HG02610 (cell line): ENCODE measurements around the gene TWIST2.

Experiments
- ATAC-seq: cut with Tn5 transposase; IDR thresholded peaks from one replicate; pipeline ENCODE4 v1.9.1; 2021; ENCODE audit warnings: mild to moderate bottlenecking, moderate library complexity; ENCODE audit not compliant: unreplicated experiment

Gene TWIST2

DNA sequence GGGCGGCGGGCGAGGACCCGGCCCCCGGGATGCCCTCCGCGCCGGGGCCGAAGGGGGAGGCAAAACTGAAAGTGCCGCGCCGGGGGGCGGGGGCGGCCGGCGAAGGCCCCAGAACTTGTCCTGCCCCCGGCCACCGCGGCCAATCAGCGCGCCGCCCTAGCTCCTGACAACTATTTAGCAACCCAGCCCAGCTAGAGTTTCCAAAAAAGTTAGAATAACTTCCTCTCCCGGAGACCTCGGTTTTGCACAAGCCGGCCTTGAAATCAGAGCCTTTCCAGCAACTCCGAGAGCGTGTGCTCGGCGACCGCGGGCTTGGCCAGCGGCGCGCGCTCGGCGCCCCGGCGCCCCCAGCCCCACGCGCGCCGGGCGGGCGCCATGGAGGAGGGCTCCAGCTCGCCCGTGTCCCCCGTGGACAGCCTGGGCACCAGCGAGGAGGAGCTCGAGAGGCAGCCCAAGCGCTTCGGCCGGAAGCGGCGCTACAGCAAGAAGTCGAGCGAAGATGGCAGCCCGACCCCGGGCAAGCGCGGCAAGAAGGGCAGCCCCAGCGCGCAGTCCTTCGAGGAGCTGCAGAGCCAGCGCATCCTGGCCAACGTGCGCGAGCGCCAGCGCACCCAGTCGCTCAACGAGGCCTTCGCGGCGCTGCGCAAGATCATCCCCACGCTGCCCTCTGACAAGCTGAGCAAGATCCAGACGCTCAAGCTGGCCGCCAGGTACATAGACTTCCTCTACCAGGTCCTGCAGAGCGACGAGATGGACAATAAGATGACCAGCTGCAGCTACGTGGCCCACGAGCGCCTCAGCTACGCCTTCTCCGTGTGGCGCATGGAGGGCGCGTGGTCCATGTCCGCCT is at the start of gene TWIST2:
TSS of gene TWIST2 (plus strand) at position 245 of the 850 bp plus-strand sequence. CDS start at position 376, 131 bp downstream.
- no peak for ATAC-seq

DNA sequence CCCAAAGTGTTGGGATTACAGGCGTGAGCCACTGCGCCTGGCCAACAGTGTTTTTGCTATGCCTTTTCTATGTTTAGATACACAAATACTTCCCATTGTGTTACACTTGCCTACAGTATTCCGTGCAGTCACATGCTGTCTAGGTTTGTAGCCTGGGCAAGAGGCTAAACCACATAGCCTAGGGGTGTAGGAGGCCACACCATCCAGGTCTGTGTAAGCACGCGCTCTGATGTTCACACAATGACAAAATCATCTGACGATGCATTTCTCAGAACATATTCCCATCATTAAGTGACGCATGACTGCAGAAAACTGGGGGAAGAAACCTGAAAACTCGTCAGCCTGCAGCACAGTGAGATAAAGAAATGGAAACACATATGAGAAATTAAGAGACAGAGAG is 46.1 kb upstream of the TWIST2 start:
- no peak for ATAC-seq

DNA sequence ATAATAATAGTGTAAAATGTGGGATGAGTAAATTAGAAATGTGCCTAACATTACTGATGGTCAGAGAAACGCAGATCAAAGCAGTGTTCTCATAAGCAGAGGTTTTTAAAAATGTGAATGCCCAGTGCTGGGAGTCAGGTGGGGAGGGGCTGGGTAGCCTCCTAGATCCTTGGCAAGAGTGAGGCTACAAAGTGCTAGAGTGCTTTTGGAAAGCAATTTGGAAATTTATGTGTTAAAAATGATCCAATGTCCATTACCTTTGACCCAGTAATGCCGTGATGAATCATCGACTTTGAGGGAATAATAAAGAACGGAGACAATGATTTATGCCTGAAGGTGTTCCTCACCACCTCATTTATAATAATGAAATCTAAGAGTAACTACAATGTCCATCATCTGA is 44.9 kb upstream of the TWIST2 start:
- ATAC-seq: no peak

DNA sequence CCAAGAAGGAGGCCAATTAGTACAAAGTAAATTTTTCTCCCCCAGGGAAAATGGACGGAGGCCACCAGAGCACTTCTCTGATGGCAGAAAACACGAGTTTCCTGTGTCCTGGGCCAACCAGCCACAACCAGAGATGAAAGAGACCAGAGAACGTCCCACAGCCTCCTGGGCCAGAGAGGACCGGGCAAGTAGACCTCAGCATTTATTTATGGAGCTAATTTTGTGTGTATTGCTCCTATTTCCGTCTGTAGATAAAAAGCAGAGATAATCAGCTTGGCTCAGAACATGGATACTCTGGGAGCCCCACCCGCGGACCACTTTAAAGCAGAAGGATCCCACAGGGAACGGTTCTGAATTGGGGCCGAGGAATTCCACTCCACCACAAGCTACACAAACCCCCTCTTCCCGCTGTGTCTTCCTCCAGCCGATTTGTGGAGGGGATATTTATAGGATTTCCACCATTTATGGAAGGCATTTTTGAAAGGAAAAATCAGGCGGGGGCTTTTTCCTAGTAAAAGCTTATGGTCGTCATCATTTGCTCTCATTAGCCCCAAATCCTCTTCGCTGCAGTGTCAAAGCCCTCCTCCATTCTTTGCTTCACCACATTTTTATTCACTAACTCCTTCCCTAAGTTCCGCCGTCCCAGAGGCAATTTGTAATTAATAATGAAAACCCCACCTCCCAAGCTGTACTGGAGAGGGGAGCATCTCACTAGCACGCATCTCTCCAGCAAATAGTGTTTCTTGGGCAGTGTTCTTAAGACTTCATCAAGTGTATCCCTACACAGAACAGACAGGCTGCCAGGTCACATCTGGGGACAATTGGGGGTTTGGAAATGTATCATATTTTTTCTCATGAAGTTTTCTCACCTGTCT is 43.7 kb upstream of the TWIST2 start:
- ATAC-seq: no peak

DNA sequence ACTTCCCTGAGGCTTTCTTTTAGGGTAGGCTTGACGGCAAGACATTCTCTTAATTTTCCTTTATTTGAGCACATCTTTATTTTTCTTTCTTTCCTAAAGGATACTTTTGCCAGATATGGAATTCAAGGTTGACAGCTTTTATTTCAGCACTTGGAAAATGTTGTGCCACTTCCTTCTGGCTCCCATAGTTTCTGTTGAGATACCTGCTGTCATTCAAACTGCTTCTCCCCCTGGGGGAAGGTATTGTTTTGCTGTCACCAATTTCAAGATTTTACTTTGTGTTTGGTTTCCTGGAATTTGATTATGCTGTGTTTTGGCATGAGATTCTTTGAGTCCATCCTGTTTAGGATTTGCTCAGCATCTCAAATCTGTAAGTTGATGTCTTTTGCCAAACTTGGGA is 39.1 kb upstream of the TWIST2 start:
- no peak for ATAC-seq

DNA sequence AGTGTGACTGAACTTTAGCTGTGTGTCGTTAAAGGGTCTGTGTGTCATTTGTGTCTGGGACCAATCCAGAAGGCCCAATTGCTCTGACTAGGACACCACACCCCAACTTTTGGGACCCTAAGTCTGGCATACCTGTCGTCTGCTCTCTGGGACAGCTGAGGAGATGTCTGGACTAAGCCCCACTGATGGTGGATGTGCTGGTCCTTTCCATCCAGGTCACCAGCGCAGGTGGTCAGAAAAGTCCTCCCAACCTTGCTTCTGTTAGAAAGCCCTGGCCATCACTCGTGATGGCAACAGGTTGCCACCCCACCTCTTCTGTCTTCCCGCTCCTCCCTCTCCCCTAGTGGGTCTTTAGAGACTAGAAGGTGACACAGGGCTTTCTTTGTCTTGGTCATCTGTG is 37.6 kb upstream of the TWIST2 start:
- no peak for ATAC-seq

DNA sequence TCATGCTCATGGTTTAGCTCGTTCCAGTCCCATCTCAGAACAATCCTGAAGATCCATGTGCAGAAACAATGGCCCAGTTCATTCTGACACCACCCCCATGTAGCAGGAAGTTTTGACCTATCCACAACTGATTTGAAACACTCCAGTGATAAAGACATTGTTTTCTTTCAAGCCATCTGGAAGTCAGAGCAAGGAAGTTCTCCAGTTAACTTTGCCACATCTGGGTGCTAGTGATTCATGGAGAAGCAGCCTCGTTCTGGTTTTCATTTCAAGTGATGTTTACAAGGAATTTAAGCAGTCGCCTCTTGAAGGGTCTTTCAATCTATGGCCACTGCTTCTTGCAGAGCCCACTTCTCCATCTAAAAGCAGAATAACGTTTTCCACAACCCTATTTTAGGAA is 36.6 kb upstream of the TWIST2 start:
- ATAC-seq: no peak

DNA sequence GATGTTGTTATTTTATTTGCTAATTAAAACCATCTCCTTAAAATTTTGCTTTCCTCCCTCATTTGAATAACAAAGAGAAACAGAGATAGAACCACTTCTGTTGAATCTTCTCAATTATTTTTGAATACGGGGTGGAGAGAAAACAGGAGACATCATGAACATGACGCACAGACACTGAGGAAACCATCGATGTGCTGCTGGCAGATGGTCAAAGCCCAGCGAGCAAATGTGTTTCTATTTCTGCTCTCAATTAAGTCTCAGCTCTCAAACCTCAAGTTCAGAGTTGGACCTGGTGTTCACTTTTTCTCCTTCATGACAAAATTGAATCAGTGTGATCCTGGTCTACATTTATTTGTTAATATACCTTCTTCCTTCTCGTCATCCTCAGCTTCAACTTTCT is 36.1 kb upstream of the TWIST2 start:
- no peak for ATAC-seq

DNA sequence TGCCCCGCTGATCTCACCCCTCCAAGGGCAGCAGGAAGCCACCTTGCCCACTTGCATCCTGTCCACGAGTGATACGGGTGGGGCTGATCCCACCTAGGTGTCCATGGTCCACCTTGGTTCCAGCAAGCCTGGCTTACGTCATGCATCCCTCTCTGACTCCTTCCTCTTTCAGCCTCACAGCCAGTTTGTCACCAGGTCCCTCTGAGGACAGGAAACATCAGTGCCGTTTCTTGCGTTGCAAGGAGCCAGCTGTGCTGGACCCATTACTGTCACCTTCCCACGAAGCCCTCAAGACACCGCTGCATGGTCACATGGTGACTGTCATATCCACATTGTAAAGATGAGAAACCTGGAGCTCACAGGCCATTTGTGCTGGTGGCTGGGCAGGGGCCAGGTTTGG is 34.8 kb upstream of the TWIST2 start:
- ATAC-seq: no peak

DNA sequence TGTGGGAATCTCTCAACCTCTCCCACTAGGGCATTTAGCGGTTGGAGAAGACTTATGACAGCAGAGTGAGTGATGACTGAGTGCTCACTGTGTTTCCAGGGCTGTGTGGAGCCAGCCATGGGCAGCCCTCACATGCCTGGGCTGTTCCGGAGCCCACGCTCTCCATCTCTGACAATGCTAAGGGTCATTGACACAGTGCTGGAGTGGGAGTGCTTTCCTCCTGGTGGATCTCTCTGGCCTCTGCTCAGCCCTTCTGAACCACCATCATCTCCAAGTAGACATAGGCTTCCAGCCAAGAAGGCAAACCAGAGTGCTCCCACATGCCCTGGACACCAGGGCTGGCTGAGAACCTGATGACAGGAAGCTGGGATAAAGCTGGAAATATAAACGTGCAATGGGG is 33.1 kb upstream of the TWIST2 start:
- no peak for ATAC-seq

DNA sequence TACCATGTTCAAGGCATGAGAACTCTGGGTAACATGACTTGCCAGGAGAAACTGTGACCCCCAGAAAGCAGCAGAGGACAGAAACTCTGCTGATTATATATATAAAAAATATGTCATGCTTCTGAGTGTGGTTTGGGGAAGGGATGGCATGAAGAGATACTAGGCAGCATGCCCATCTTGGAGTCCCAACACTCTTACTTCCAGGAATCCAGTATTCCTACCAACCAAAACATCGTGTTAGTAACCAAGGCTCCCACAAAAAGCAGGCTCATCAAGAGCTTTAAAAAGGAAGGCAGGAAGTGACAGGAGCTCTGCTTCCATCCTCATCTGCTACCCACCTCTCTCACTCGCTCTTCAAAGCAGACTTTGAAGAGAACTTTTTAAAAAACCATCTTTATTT is 31.6 kb upstream of the TWIST2 start:
- no peak for ATAC-seq

DNA sequence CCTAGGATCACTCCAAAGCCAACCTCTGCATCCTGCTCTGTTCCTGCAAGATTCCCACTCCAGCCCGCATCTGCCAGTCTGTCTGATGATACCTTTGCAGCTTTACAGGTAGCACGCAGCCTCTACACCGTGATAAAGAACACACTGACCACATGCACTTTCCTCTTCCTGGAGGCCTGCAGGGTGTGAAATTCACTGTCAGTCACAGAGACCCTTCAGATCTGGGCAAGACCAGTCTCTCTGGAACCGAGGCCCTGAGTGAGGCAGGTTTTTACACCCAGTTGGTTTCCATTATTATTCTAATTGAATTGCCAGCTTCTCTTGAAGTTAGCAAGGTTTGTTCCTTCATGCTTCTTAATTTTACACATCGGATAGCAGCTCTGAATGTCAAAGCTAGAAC is 30.5 kb upstream of the TWIST2 start:
- ATAC-seq: no peak

DNA sequence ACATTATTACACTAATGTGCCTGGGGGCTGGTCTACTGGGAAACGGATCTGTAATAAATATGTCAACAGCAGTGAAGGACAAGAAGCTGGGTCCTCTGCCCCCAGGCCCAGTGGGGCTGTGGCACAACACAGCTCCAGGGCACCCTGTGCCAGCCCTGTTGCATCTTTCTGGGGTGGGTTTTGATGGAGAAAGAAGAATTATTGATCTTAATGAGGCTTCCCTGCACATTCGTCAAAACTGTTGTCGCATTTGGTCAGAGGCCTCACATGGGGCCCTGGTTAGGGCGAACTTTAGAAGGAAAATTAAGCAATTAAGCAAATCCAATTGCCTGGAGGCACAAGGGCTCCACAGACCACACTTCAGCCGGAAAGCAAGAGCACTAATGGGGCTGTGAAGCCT is 30.0 kb upstream of the TWIST2 start:
- no peak for ATAC-seq

DNA sequence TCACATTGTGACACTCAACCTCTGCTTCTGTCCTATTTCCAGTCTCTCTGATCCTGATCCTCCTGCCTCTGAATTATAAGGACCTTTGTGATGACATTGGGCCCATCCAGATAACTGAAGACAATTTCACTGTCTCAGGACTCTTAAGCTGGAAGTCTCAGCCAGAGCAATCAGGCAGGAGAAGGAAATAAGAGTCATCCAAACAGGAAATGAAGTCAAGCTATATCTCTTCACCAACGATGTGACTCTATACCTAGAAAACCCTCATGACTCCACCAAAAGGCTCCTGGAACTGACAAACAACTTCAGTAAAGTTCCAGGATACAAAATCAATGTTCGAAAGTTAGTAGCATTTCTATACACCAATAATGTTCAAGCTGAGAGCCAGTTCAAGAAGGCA is 29.3 kb upstream of the TWIST2 start:
- ATAC-seq: no peak

DNA sequence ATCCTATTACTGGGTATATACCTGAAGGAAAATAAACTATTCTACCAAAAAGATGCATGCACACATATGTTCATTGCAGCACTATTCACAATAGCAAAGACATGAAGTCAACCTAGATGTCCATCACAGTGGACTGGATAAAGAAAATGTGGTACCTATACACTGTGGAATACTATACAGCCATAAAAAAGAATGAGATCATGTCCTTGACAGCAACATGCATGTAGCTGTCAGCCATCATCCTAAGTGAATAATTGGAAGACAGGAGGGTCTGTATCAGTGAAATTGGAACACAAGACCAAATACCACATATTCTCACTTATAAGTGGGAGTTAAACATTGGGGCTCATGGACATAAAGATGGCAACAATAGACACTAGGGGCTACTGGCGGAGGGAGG is 27.7 kb upstream of the TWIST2 start:
- ATAC-seq: no peak

DNA sequence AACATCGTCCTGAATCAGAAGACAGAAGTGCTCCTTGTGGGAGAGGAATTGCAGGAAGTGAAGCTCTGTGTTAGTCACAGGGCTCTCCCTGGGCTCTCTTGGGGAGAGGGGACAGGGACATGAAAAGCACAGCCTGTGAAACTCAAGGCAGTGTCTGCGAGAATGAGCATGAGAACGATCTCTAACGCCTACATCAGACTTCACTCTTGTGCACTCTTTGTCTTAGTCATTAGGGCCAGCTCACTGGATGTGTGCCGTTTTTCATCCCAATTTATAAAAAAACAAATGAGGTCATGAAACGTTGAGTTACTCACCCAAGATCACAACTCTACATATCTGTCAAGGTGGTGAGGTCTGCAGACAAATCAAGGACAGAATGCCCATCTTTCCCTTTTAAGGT is 27.0 kb upstream of the TWIST2 start:
- no peak for ATAC-seq

DNA sequence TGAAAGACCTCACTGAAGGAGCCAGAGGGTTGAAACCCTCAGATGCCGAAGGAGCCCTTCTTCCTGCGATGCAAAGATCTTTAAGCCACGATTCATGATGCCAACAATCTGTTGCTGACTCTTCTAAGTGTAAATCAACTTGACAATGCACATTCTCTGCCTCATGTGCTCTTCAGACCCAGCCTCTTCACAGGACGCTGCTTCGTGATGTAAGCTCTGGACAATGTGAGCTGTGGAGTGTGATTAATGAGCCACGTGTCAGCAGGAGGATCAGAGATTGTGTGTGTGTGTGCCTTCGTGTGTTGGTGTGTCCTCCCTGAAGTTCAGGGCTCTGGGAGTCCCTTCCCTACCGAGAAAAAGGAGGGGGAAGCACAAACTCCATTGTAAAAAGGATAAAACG is 26.5 kb upstream of the TWIST2 start:
- no peak for ATAC-seq

DNA sequence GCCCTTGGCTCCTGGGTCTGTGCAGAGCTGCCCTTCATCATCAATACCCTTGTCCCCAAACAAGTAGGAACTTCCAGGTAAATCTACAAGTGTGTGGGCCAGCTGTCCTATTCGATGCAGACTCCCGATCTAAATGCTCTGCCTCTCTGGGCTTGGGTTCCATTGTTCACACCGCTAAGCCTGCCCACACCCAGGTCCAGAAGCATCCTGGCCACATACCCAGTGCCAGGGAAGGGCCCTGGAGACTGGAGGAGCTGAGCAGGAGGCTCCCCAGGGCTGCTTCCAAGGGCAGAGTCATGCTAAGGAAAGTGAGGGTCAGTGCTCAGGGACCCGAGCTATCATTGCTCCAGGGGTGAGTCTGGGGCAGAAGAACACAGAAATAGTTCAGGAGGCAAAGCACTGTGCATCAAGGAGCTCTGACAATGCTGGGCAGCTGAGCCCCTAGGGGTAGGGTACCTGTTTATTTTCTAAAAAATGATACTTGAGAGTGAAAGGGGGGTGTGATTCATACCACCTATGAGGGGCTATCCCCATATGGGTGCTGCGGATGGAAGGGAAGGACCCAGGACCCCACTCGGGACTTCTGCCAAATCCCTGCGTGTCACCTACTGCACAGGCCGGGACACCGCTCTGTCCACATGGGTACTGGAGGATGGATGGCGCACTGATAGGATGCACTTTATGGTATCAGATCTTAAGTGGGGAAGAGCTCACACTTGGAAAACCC is 25.8 kb upstream of the TWIST2 start:
- no peak for ATAC-seq

DNA sequence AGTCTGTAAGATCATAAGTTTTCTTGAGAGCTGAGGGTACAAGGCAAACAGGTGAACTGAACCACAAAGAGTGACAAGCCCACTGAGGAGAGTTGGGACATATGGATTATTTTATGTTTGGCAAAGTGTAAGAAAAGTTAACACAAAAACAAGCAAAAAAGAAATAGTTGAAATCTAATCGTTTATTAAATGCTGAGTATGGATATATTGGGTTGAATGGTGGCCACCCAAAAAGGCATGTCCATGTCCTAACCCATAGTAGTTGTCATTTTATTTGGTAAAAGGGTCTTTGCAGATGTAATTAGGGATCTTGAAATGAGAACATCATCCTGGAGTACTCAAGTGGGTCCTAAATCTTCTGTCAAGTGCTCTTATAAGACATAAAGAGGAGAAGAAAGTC is 24.9 kb upstream of the TWIST2 start:
- no peak for ATAC-seq

DNA sequence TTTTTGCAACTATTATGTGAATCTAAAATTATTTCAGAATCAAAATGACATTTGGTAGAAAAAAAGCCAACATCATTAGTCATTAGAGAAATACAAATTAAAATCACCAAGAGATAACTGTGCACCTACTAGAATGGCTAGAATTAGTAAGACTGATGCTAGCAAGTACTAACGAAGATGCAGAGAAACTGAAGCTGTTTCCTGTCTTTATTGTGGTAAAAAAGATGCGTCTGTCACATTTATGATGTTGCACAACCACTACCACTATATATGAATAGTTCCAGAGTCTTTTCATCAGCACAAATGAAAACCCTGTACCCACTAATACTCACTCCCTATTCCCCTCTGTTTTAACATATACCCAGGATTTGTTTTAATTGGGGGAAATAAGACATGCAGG is 16.7 kb upstream of the TWIST2 start:
- no peak for ATAC-seq

DNA sequence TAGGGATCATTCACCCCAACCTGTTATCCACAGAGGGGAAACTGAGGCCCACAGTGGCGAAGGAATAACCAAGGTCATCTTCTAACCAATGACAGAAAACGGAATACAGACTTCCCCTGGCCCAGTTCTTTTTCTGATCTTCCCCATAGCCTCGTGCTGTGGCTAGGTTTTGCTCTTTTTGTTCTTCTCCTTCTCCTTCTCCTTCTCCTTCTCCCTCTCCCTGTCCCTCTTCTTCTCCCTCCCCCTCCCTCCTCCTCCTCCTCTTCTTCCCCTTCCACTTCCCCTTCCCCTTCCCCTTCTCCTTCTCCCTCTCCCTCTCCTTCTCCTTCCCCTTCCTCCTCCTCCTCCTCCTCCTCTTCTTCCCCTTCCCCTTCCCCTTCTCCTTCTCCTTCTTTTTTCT is 12.9 kb upstream of the TWIST2 start:
- no peak for ATAC-seq
